Loucy (cell line): ENCODE data around the gene RPL15.
A peak's percentile ranks its signal among the peaks of the same experiment; 100 is the strongest.

Experiments
- H2AFZ ChIP-seq: fragments of 200-600 bp; sonication (generic); 2 replicates; pipeline ENCODE4 v1.6.0; 2016; ENCODE audit warnings: antibody characterized with exemption, mild to moderate bottlenecking, low read length, moderate library complexity
- H3F3A ChIP-seq: fragments of 200-600 bp; 2 replicates; pipeline ENCODE4 v1.6.0; 2016; ENCODE audit warnings: antibody characterized with exemption, low read depth, mild to moderate bottlenecking
- H3K27me3 ChIP-seq: fragments of 200-600 bp; sonication (generic); 2 replicates; pipeline ENCODE4 v1.6.1; 2014; ENCODE audit warnings: low read length, mild to moderate bottlenecking; ENCODE audit not compliant: insufficient read depth, poor library complexity, severe bottlenecking
- H3K36me3 ChIP-seq: fragments of 200-600 bp; sonication (generic); 2 replicates; pipeline ENCODE4 v1.6.1; 2016; ENCODE audit warnings: low read length; ENCODE audit not compliant: insufficient read depth
- H3K4me1 ChIP-seq: fragments of 200-600 bp; sonication (generic); 2 replicates; pipeline ENCODE4 v1.5.1; 2014; ENCODE audit warnings: low read length, mild to moderate bottlenecking; ENCODE audit not compliant: insufficient read depth, poor library complexity, severe bottlenecking
- H3K4me2 ChIP-seq: fragments of 200-600 bp; sonication (generic); 2 replicates; pipeline ENCODE4 v1.6.0; 2014; ENCODE audit warnings: antibody characterized with exemption, low read length, low read depth, mild to moderate bottlenecking; ENCODE audit not compliant: poor library complexity, severe bottlenecking
- H3K4me3 ChIP-seq: fragments of 200-600 bp; sonication (generic); 2 replicates; pipeline ENCODE4 v1.5.1; 2014; ENCODE audit warnings: low read length, mild to moderate bottlenecking, mixed read lengths; ENCODE audit not compliant: poor library complexity, severe bottlenecking
- H3K79me2 ChIP-seq: fragments of 200-600 bp; sonication (generic); 2 replicates; pipeline ENCODE4 v1.6.1; 2014; ENCODE audit warnings: low read length; ENCODE audit not compliant: insufficient read depth
- H3K9ac ChIP-seq: fragments of 200-600 bp; sonication (generic); 2 replicates; pipeline ENCODE4 v1.6.0; 2014; ENCODE audit warnings: mild to moderate bottlenecking, low read depth, low read length, moderate library complexity; ENCODE audit not compliant: poor library complexity, severe bottlenecking
- H3K9me2 ChIP-seq: fragments of 200-600 bp; sonication (generic); replicated peaks from 2 replicates; pipeline ENCODE4 v1.6.1; 2016; ENCODE audit warnings: low read depth, low read length, mixed read lengths
- H3K9me3 ChIP-seq: fragments of 200-600 bp; sonication (generic); 2 replicates; pipeline ENCODE4 v1.6.1; 2014; ENCODE audit warnings: mild to moderate bottlenecking, antibody characterized with exemption, low read length, low read depth; ENCODE audit not compliant: insufficient read depth
- H4K20me1 ChIP-seq: fragments of 200-600 bp; sonication (generic); 2 replicates; pipeline ENCODE4 v1.6.0; 2014; ENCODE audit warnings: antibody characterized with exemption, low read length, mild to moderate bottlenecking; ENCODE audit not compliant: insufficient read depth, poor library complexity, severe bottlenecking
- CTCF ChIP-seq: fragments of 200-600 bp; sonication (generic); conservative IDR thresholded peaks from 2 replicates; pipeline ENCODE4 v1.5.1; 2014; ENCODE audit warnings: mild to moderate bottlenecking, antibody characterized with exemption, low read length
- EZH2phosphoT487 ChIP-seq: fragments of 200-600 bp; IDR thresholded peaks from 2 replicates; pipeline ENCODE4 v1.6.1; 2018; ENCODE audit warnings: antibody characterized with exemption, mild to moderate bottlenecking, moderate library complexity, borderline replicate concordance

RPL15 gene

GRCh38 chr3:23923786-23924185 is 6.9 kb downstream of the RPL15 start:
- Histone ChIP-seq H3K4me3 (no peak overlapping the region), H3K36me3 (peaks cover 33% of the 10 kb centered on the region; the same call in 1 of the 2 replicates), H3K79me2 (peaks cover 26% of the 10 kb centered on the region), H3K9ac (no peak overlapping the region), H3K9me2 (no peaks in the 10 kb centered on the region), H3K4me1 (peaks cover 15% of the 10 kb centered on the region), H3F3A (peaks cover 11% of the 10 kb centered on the region; the same call in 1 of the 2 replicates), H3K9me3 (no peaks in the 10 kb centered on the region), H3K27me3 (no peaks in the 10 kb centered on the region), H2AFZ (no peak overlapping the region), H3K4me2 (no peak overlapping the region), H4K20me1 (peaks cover 28% of the 10 kb centered on the region)
- TF ChIP-seq CTCF (no peak), EZH2phosphoT487 (no peak)

- Histone ChIP-seq H3K4me1 (no peaks in the 10 kb centered on the region), H4K20me1 (peaks cover 3% of the 10 kb centered on the region), H3K27me3 (no peaks in the 10 kb centered on the region), H3K36me3 (peaks cover 10% of the 10 kb centered on the region; the same call in 1 of the 2 replicates), H2AFZ (no peak overlapping the region), H3K79me2 (0 out of 2 replicates have a peak, but pooled peaks cover 1% of the 10 kb centered on the region), H3K9ac (no peak overlapping the region), H3K9me3 (no peaks in the 10 kb centered on the region), H3K4me2 (no peak overlapping the region), H3K9me2 (no peaks in the 10 kb centered on the region), H3F3A (peaks cover 2% of the 10 kb centered on the region; the same call in 1 of the 2 replicates), H3K4me3 (no peak overlapping the region)
- TF ChIP-seq CTCF (no peak), EZH2phosphoT487 (no peak)
These were observed 9.3 kb downstream of the RPL15 start for GRCh38 chr3:23926246-23926645.

DNA sequence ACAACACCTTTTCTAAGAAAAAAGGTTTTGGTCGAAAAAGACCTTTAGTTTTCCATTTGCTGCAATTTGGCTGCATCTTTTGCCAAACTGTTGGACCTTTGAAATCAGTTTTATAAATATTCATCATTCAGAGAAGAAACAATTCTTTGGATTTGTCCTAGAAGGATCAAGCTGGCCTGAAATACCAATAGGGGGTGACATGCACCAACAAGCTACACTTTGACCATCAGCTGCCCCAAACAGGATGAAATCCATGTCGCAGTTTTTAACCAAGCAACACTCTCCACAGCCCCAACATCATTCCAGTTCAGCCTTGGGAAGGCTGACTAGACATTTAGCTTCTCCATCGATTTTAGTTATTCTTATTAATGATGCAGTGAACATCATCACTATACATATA is 9.8 kb downstream of the RPL15 start:
- H3K9ac ChIP-seq, result no peak overlapping the region
- H3F3A ChIP-seq, result no peaks in the 10 kb centered on the region
- H3K4me1 ChIP-seq, result peaks cover 5% of the 10 kb centered on the region
- no peak overlapping the region for H3K4me2 ChIP-seq
- no peaks in the 10 kb centered on the region for H3K79me2 ChIP-seq
- H2AFZ ChIP-seq, result no peak overlapping the region
- peaks cover 8% of the 10 kb centered on the region; the same call in 1 of the 2 replicates for H3K36me3 ChIP-seq
- TF ChIP-seq CTCF, result peak; percentile 24; the same call in 1 of the 2 replicates
- TF ChIP-seq EZH2phosphoT487, result no peak
- H3K27me3 ChIP-seq, result no peaks in the 10 kb centered on the region
- H3K9me2 ChIP-seq, result no peaks in the 10 kb centered on the region
- no peak overlapping the region for H3K4me3 ChIP-seq
- no peaks in the 10 kb centered on the region for H4K20me1 ChIP-seq
- H3K9me3 ChIP-seq, result no peaks in the 10 kb centered on the region
